Epithelial cell of esophagus (primary cell): Measurements from ENCODE around the gene SCN2B.

ENCODE experiments used
- DNase-seq: peaks from one replicate; pipeline ENCODE4 v3.0.0; 2010; ENCODE audit warnings: low read depth
- H3K4me3 ChIP-seq: 2 replicates; pipeline ENCODE4 v1.5.1; 2011; ENCODE audit warnings: mild to moderate bottlenecking, low read length, control low read depth
- CTCF ChIP-seq: IDR thresholded peaks from 2 replicates; pipeline ENCODE4 v1.5.1; 2011; ENCODE audit warnings: low read depth, mild to moderate bottlenecking, low read length, control low read depth, inconsistent platforms; ENCODE audit not compliant: insufficient read depth; ENCODE audit errors: missing control alignments

The SCN2B gene

GRCh38 chr11:118142809-118143208, 33.6 kb downstream of the SCN2B start:
- no peak overlapping the region for H3K4me3 ChIP-seq
- DNase-seq: peak; percentile 74
- no peak for TF ChIP-seq CTCF

DNA sequence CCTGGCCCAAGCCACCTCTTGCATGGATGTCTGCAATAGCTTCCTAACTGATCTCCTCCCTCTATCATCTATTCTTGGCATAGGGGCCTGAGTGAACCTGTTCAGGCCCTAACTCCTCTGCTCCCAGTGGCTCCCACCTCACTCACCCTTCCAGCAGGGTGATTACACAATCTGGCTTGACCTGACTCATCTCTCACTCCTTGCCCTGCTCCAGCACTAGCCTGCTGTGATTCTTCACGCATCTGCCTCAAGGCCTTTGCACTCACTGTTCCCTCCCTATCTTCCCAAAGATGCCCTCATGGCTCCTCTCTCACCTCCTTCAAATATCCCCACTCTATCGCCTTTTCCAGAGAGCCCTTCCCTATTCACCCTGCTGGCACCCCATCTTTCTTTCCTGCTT, 34.4 kb downstream of the SCN2B start:
- peak; percentile 94 for DNase-seq
- no peak for TF ChIP-seq CTCF
- no peak overlapping the region for H3K4me3 ChIP-seq

GRCh38 chr11:118139578-118139977, 36.9 kb downstream of the SCN2B start:
- H3K4me3 ChIP-seq: no peak overlapping the region
- DNase-seq: no peak
- TF ChIP-seq CTCF: no peak

- no peak overlapping the region for H3K4me3 ChIP-seq
- DNase-seq: no peak
- no peak for TF ChIP-seq CTCF
Measured at GRCh38 chr11:118138839-118139420, 37.5 kb downstream of the SCN2B start.

DNA sequence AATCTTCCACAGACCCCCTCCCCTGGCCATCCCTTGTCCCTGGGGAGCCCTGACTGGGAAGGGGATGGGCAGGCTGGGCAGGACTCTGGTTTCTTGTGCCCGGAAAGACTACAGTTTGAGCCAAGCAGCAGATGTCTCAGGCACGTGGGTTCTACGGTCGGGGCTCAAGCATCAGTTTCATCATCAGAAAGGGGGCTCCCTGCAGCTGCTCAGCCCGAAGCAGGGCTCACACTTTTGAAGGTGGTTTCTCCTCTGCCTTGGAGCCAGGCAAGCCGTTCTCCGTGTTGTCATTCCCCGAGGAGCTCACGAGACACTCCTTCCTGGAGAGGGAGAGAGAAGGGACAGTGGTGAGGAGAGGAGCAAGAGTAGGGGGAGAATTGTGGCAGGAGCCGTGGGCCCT, 39.6 kb downstream of the SCN2B start:
- no peak for TF ChIP-seq CTCF
- DNase-seq: no peak

DNA sequence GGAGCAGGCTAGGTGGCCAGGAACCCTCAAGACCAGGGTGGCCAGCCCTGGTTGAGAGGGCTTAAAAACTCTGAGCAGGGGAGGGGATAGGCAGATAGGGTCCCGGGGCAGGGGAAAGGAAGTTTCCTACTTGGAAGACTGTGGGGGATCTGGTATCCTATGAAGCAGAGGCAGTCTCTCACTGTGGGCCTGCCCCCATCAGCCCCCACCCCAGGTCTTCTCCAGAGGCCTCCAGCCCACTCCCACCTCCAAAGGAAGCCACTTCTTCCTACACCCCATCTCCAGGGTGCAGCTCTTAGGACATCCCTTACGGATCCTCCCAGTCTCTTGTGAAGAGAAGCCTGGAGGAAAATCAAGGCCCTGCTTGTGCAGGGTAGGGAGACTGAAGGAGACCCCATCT, 40.1 kb downstream of the SCN2B start:
- no peak for DNase-seq

More for the DNA sequence above, 39.6 kb downstream of the SCN2B start:
- no peak overlapping the region for H3K4me3 ChIP-seq

More for the DNA sequence above, 40.1 kb downstream of the SCN2B start:
- TF ChIP-seq CTCF: no peak
- no peak overlapping the region for H3K4me3 ChIP-seq
